Measurements from ENCODE around the gene IL9.
"Not testable (repeated sequence)": the region's sequence is repeated elsewhere in the genome, so short reads cannot be mapped to it uniquely, and the experiment has no call there.

IL9 gene

GRCh38 chr5:135862744-135863143, 32.9 kb downstream of the IL9 start:
- CTCF ChIA-PET = interaction anchor here (1.5 kb wide), 1 partner anchor 11 kb away, joined by 4 read pairs; no protein-coding TSS in a partner anchor
- DNase-seq (ENCODE audit: extremely low spot score) = no peak
- no peak for TF ChIP-seq CTCF (IDR thresholded peaks at IDR 0.05; ENCODE audit: control extremely low read depth, extremely low read depth, low read depth, missing control alignments)
- POLR2A ChIA-PET = no interaction called here

GRCh38 chr5:135862086-135862485, 33.6 kb downstream of the IL9 start:
- DNase-seq (ENCODE audit: extremely low spot score) = no peak
- CTCF ChIA-PET = no interaction called here
- POLR2A ChIA-PET = no interaction called here
- no peak for TF ChIP-seq CTCF (IDR thresholded peaks at IDR 0.05; ENCODE audit: control extremely low read depth, extremely low read depth, low read depth, missing control alignments)

- POLR2A ChIA-PET = no interaction called here
Measured at GRCh38 chr5:135861641-135862040, 34.0 kb downstream of the IL9 start.

GRCh38 chr5:135859641-135860040, 36.0 kb downstream of the IL9 start:
- CTCF ChIA-PET = no interaction called here
- TF ChIP-seq CTCF (IDR thresholded peaks at IDR 0.05; ENCODE audit: control extremely low read depth, extremely low read depth, low read depth, missing control alignments) = no peak
- no peak for DNase-seq (ENCODE audit: extremely low spot score)
- POLR2A ChIA-PET = no interaction called here

More at GRCh38 chr5:135861641-135862040, 34.0 kb downstream of the IL9 start:
- no peak for DNase-seq (ENCODE audit: extremely low spot score)
- CTCF ChIA-PET = no interaction called here
- TF ChIP-seq CTCF (IDR thresholded peaks at IDR 0.05; ENCODE audit: control extremely low read depth, extremely low read depth, low read depth, missing control alignments) = no peak

GRCh38 chr5:135859186-135859585, 36.5 kb downstream of the IL9 start:
- CTCF ChIA-PET = not testable (repeated sequence)

GRCh38 chr5:135857630-135858311, 37.9 kb downstream of the IL9 start:
- POLR2A ChIA-PET = no interaction called here
- CTCF ChIA-PET = no interaction called here
- no peak for DNase-seq (ENCODE audit: extremely low spot score)
- TF ChIP-seq CTCF (IDR thresholded peaks at IDR 0.05; ENCODE audit: control extremely low read depth, extremely low read depth, low read depth, missing control alignments) = no peak

More at GRCh38 chr5:135859186-135859585, 36.5 kb downstream of the IL9 start:
- DNase-seq (ENCODE audit: extremely low spot score); POLR2A ChIA-PET: not testable (repeated sequence)

- DNase-seq (ENCODE audit: extremely low spot score) = no peak
- TF ChIP-seq CTCF (IDR thresholded peaks at IDR 0.05; ENCODE audit: control extremely low read depth, extremely low read depth, low read depth, missing control alignments) = no peak
- ChIA-PET CTCF (no interaction called here), POLR2A (no interaction called here)
Measured at GRCh38 chr5:135851915-135852845, 43.5 kb downstream of the IL9 start.
